Panc1 (cell line): ENCODE results near the gene MLLT10. TPM values are rescaled to one million over a fixed set of nuclear protein-coding genes. Genes with fewer than 3 reads are reported as not detected.
"Not testable (repeated sequence)": the region's sequence is repeated elsewhere in the genome, so short reads cannot be mapped to it uniquely, and the experiment has no call there.

ENCODE experiments used
- ATAC-seq: fragments of 200-7000 bp; cut with Tn5 transposase; 2 replicates; pipeline ENCODE4 v1.9.1; 2020; ENCODE audit warnings: mild to moderate bottlenecking, moderate library complexity
- BruUV-seq: library from RNA; stranded (reverse); fragments of 400-500 nt; replicated peaks from 2 replicates; lab custom pipeline; 2021; lab: Mats Ljungman, UMichigan
- CTCF ChIA-PET: fragments of 300-600 bp; sonication (Branson Sonifier 250); formaldehyde crosslinking; loops from one replicate; lab custom pipeline; 2022; ENCODE audit warnings: antibody characterized with exemption; lab: Charles Lee
- POLR2A ChIA-PET: fragments of 300-600 bp; sonication (Branson Sonifier 250); formaldehyde crosslinking; loops from one replicate; lab custom pipeline; 2022; ENCODE audit warnings: antibody characterized with exemption; lab: Charles Lee
- DNase-seq: peaks from one replicate; pipeline ENCODE4 v3.0.0-alpha.2; 2010; ENCODE audit warnings: low read depth, low spot score
- H3K27ac ChIP-seq: 2 replicates; pipeline ENCODE4 v1.5.1; 2011; ENCODE audit warnings: mild to moderate bottlenecking, low read length, inconsistent platforms
- H3K27me3 ChIP-seq: fragments of 200-500 bp; sonication (Bioruptor generic); 2 replicates; pipeline ENCODE4 v1.6.0; 2014; ENCODE audit warnings: low read length, inconsistent platforms; ENCODE audit not compliant: control insufficient read depth, insufficient read depth
- H3K36me3 ChIP-seq: fragments of 200-500 bp; sonication (Bioruptor generic); 2 replicates; pipeline ENCODE4 v1.5.1; 2014; ENCODE audit warnings: inconsistent platforms, mild to moderate bottlenecking, low read length, moderate library complexity; ENCODE audit not compliant: control insufficient read depth, insufficient read depth
- H3K4me1 ChIP-seq: 2 replicates; pipeline ENCODE4 v1.5.1; 2011; ENCODE audit warnings: inconsistent platforms, mild to moderate bottlenecking, low read length, moderate library complexity; ENCODE audit not compliant: control insufficient read depth, insufficient read depth
- H3K4me3 ChIP-seq, 2 experiments: 2 replicates each; pipeline ENCODE4 v1.5.1; 2011 to 2012; ENCODE audit warnings: low read depth in 2 of 2, low read length in 2 of 2, mild to moderate bottlenecking in 2 of 2, inconsistent platforms in 1 of 2, moderate library complexity in 1 of 2
- H3K9me3 ChIP-seq: fragments of 200-500 bp; sonication (Bioruptor generic); 2 replicates; pipeline ENCODE4 v1.5.1; 2014; ENCODE audit warnings: low read depth, mild to moderate bottlenecking, inconsistent platforms, low read length, moderate library complexity; ENCODE audit not compliant: control insufficient read depth, insufficient read depth
- POLR2AphosphoS5 ChIP-seq: IDR thresholded peaks from 2 replicates; pipeline ENCODE4 v1.6.1; 2012; ENCODE audit warnings: mild to moderate bottlenecking, low read depth, low read length, moderate library complexity
- SIN3A ChIP-seq: IDR thresholded peaks from 2 replicates; pipeline ENCODE4 v1.6.1; 2012; ENCODE audit warnings: low read depth, mild to moderate bottlenecking, low read length, moderate library complexity, borderline replicate concordance; ENCODE audit not compliant: insufficient read depth
- TCF7L2 ChIP-seq: IDR thresholded peaks from 2 replicates; pipeline ENCODE4 v1.6.1; 2011; ENCODE audit warnings: mild to moderate bottlenecking, low read depth, low read length, inconsistent platforms
- in situ Hi-C: cut with HindIII; loops from 2 replicates; pipeline ENCODE4 v1.10.0; 2016; ENCODE audit warnings: low sequenced_read_pairs, low pct_unique_long_range_greater_than_20kb
- intact Hi-C: fragments of 100-400 bp; cut with micrococcal nuclease; formaldehyde crosslinking; loops from one replicate; pipeline ENCODE4 v1.10.0; 2022; ENCODE audit not compliant: unreplicated experiment
- total RNA-seq: library from RNA; stranded (reverse); gene quantifications from one replicate; pipeline ENCODE4 v1.2.1, GENCODE V29; 2021; ENCODE audit not compliant: unreplicated experiment
- TF ChIP-seq, protein P1 (sequence below): fragments of 450-650 bp; IDR thresholded peaks from 2 replicates; pipeline ENCODE4 v1.5.1; 2017; ENCODE audit warnings: mild to moderate bottlenecking
- TF ChIP-seq, protein P2 (sequence below), 2 experiments: IDR thresholded peaks; 2 replicates each; pipeline ENCODE4 v1.6.1; 2011 to 2012; ENCODE audit warnings: low read depth in 2 of 2, control low read depth in 1 of 2, low read length in 1 of 2, mild to moderate bottlenecking in 1 of 2, moderate library complexity in 1 of 2; ENCODE audit not compliant: insufficient read depth in 1 of 2

The MLLT10 gene
- total RNA-seq, 1 experiment from 2014 or later = 33.4 TPM

DNA sequence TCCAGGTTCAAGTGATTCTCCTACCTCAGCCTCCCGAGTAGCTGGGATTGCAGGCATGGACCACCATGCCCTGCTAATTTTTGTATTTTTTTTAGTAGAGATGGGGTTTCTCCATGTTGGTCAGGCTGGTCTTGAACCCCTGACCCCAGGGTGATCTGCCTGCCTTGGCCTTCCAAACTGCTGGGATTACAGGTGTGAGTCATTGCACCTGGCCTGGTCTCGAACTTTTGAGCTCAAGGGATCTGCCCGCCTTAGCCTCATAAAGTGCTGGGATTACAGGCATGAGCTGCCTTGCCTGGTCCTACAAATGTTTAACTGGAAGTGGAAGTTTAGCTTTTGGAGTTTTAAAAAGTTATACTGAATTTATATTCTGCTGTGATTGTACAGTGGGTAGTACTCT lies 2.8 kb downstream of the MLLT10 start:
- Histone ChIP-seq H3K27ac (peak overlapping the region; percentile 93; the same call in 1 of the 2 replicates), H3K4me1 (peaks cover 15% of the 10 kb centered on the region), H3K4me3 (no peak overlapping the region), H3K27me3 (no peaks in the 10 kb centered on the region), H3K9me3 (no peaks in the 10 kb centered on the region), H3K36me3 (peaks cover 9% of the 10 kb centered on the region)
- DNase-seq (no peak), ATAC-seq (no peak)
- ChIA-PET POLR2A (no interaction called here), CTCF (no interaction called here)
- in situ Hi-C loops (no loop called here), intact Hi-C loops (no loop called here)
- TF ChIP-seq, protein P1, sequence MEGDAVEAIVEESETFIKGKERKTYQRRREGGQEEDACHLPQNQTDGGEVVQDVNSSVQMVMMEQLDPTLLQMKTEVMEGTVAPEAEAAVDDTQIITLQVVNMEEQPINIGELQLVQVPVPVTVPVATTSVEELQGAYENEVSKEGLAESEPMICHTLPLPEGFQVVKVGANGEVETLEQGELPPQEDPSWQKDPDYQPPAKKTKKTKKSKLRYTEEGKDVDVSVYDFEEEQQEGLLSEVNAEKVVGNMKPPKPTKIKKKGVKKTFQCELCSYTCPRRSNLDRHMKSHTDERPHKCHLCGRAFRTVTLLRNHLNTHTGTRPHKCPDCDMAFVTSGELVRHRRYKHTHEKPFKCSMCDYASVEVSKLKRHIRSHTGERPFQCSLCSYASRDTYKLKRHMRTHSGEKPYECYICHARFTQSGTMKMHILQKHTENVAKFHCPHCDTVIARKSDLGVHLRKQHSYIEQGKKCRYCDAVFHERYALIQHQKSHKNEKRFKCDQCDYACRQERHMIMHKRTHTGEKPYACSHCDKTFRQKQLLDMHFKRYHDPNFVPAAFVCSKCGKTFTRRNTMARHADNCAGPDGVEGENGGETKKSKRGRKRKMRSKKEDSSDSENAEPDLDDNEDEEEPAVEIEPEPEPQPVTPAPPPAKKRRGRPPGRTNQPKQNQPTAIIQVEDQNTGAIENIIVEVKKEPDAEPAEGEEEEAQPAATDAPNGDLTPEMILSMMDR = no peak
- TF ChIP-seq SIN3A (no peak), POLR2AphosphoS5 (no peak), TCF7L2 (no peak)
- TF ChIP-seq, protein P2, sequence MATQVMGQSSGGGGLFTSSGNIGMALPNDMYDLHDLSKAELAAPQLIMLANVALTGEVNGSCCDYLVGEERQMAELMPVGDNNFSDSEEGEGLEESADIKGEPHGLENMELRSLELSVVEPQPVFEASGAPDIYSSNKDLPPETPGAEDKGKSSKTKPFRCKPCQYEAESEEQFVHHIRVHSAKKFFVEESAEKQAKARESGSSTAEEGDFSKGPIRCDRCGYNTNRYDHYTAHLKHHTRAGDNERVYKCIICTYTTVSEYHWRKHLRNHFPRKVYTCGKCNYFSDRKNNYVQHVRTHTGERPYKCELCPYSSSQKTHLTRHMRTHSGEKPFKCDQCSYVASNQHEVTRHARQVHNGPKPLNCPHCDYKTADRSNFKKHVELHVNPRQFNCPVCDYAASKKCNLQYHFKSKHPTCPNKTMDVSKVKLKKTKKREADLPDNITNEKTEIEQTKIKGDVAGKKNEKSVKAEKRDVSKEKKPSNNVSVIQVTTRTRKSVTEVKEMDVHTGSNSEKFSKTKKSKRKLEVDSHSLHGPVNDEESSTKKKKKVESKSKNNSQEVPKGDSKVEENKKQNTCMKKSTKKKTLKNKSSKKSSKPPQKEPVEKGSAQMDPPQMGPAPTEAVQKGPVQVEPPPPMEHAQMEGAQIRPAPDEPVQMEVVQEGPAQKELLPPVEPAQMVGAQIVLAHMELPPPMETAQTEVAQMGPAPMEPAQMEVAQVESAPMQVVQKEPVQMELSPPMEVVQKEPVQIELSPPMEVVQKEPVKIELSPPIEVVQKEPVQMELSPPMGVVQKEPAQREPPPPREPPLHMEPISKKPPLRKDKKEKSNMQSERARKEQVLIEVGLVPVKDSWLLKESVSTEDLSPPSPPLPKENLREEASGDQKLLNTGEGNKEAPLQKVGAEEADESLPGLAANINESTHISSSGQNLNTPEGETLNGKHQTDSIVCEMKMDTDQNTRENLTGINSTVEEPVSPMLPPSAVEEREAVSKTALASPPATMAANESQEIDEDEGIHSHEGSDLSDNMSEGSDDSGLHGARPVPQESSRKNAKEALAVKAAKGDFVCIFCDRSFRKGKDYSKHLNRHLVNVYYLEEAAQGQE (IDR thresholded peaks at IDR 0.05; ENCODE audit: insufficient read depth in 1 of 2, low read depth in 2 of 2, low read length in 1 of 2) = no peak
- BruUV-seq = no TSS peak

DNA sequence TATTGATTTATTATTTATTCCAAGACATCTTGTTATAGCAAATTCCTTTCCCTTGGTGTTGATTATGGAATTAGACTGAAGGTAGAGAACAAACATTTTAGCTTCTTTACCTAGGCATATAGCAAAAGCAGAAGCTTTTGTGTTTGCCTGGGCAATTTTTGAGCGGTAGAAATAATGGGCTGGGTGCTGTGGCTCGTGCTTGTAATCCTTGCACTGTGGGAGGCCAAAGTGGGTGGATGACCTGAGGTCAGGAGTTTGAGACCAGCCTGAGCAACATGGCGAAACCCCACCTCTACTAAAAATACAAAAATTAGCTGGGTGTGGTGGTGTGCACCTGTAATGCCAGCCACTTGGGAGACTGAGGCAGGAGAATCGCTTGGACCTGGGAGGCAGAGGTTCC lies 6.7 kb downstream of the MLLT10 start:
- in situ Hi-C loops, BruUV-seq: not testable (repeated sequence)

DNA sequence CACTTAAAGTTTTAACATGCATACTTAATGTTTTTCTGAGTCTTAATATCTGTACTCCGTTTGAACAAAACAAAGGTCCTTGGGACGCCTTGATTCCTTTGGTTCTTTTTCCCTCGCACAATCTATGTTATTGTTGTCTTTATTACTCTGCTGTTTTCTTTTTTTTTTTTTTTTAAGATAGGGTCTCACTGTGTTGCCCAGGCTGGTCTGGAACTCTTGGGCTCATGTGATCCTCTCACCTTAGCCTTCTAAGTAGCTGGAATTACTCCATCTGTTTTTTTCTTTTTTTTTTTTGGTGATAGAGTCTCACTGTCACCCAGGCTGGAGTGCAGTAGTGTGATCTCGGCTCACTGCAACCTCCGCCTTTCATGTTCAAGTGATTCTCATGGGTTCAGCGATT lies 13.2 kb downstream of the MLLT10 start:
- DNase-seq (no peak), ATAC-seq (no peak)
- TF ChIP-seq POLR2AphosphoS5 (no peak), TCF7L2 (no peak), SIN3A (no peak)
- TF ChIP-seq, protein P1 = no peak
- TF ChIP-seq, protein P2 (IDR thresholded peaks at IDR 0.05; ENCODE audit: insufficient read depth in 1 of 2, low read depth in 2 of 2, low read length in 1 of 2) = no peak
- Histone ChIP-seq H3K9me3 (no peaks in the 10 kb centered on the region), H3K27ac (no peak overlapping the region), H3K27me3 (no peaks in the 10 kb centered on the region), H3K36me3 (peaks cover 12% of the 10 kb centered on the region), H3K4me3 (no peak overlapping the region), H3K4me1 (no peaks in the 10 kb centered on the region)
- BruUV-seq = no TSS peak
- ChIA-PET POLR2A (no interaction called here), CTCF (no interaction called here)
- in situ Hi-C loops = no loop called here
- intact Hi-C loops = no loop called here

More for the DNA sequence above, 6.7 kb downstream of the MLLT10 start:
- H3K4me3 ChIP-seq, ATAC-seq, intact Hi-C loops, CTCF ChIA-PET, H3K27me3 ChIP-seq, H3K9me3 ChIP-seq, H3K27ac ChIP-seq, DNase-seq, H3K4me1 ChIP-seq: not testable (repeated sequence)
- POLR2A ChIA-PET = interaction anchor here (0.6 kb wide), 1 partner anchor 14 kb away, joined by 3 read pairs; no protein-coding TSS in a partner anchor
- peaks cover 18% of the 10 kb centered on the region for H3K36me3 ChIP-seq
